Stimulated activated CD4-positive, alpha-beta T cell treated with anti-CD3 and anti-CD28 coated beads, Interleukin-1b, Interleukin-23, amount 100 ng/mL, for 24 hours (primary cell): ENCODE data around the gene NUB1.

ENCODE experiments used
- DNase-seq, 4 experiments: peaks; one replicate each; pipeline ENCODE4 v3.0.0-alpha.2; 2020; ENCODE audit warnings: low read depth in 4 of 4, low spot score in 1 of 4

Gene NUB1

GRCh38 chr7:151313857-151314256, 27.8 kb upstream of the NUB1 start:
- DNase-seq, result no peak

DNA sequence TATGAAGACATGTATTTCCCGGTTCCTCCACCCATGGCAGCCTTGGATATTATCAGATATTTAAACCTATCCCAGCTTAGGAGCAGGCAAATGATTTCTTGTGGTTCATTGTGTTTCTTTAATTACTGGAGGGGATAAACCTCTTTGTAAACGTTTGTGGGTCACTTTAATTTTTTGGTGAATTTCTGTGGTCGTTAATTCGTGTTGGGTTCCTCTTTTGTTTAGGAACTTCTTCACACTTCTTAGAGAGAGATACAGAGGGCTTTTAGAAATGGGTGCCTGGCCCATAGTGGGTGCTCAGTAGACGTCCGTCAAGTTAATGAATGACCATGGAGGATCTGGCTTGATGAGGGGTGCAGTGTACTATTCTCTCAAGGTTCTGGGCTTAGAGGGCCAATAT, 27.2 kb upstream of the NUB1 start:
- no peak for DNase-seq

GRCh38 chr7:151315038-151315655, 26.5 kb upstream of the NUB1 start:
- DNase-seq, result peak; percentile 55 to 75 (median 64)

DNA sequence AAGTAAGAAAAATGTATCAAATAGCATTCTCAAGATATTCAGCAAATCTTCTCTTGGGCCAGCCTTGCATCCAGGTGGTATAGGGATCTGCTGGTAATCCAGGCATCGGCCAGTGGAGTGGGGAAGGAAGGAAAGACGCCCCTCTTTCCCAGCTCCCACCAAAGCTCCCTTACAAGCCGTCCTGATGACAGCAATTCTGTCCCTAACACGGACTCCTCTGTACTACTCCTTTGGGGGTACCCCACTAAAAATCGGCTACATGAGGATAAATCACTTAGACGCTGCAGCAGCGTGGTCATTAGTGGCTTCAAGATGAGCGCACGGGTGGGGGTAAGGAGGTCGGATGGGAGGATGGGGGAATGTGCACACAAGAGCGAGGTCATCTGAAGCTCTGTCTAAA, 24.7 kb upstream of the NUB1 start:
- DNase-seq, result no peak

- DNase-seq, result no peak
These were observed 23.7 kb upstream of the NUB1 start for GRCh38 chr7:151317936-151318335.

GRCh38 chr7:151319189-151319588, 22.4 kb upstream of the NUB1 start:
- DNase-seq, result no peak

DNA sequence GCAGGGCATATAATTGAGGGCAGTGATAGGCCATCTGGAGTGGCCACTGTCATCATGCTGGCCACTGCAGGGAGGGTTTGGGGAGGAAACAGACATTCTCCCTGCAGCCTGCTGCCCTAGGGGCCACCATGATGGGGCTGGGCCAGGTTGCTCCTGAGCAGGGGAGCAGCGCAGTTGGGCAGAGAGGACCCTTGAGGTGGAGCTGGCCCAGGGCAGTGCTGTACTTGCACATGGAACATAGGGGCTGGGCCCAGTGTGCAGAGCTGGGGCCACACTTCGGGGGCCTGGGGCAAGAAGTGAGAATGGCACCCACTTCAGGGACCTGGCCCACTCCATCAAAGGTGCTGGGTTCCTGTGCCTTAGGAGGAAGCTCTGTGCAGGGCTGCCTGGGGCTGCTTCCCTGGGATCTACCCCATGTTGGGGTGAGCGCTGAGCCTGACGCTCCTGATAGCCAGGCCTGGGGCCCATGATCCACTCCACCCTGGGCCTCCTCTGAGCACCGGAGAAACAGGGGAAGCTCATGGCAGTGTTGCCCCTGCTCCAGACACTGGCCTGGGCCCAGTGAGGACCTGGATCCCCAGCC, 21.3 kb upstream of the NUB1 start:
- DNase-seq, result no peak

- DNase-seq, result no peak
These were observed 20.3 kb upstream of the NUB1 start for GRCh38 chr7:151321341-151321740.

DNA sequence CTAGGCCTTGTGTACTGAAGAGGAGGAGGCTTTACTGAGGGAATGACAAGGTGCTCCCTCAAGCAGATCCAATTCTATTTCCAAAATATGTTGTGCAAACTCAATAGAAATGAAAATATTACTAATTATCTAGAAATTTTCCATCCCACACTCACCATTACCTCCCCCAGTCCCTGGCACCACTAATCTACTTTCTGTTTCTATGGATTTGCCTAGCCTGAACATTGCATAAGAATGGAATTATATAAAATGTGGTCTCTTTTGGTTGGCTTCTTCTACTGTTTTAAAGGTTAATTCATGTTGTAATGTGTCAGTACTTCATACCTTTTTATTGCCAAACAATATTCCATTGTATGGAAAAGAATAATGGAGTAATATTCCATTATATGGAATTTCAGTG, 18.7 kb upstream of the NUB1 start:
- no peak for DNase-seq

GRCh38 chr7:151327022-151327421, 14.6 kb upstream of the NUB1 start:
- no peak for DNase-seq

DNA sequence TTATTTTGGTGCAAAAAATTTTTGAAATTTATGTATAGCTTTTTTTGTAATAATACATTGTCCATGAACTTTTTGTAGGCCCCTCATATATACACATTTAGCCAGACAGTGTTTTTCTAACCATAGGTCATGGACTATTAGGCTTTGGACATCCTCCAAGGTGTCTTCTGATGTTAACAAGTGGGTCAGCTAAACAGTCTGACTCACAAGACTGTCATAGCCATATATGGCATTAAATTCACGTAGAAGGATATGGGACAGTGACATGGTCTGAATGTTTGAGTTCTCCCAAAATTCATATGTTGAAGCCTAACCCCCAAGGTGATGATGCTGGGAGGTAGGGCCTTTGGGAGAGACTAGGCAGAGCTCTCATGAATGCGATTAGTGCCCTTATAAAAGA, 14.0 kb upstream of the NUB1 start:
- DNase-seq, result no peak

GRCh38 chr7:151330181-151330580, 11.4 kb upstream of the NUB1 start:
- DNase-seq, result no peak

GRCh38 chr7:151330661-151331060, 11.0 kb upstream of the NUB1 start:
- no peak for DNase-seq

DNA sequence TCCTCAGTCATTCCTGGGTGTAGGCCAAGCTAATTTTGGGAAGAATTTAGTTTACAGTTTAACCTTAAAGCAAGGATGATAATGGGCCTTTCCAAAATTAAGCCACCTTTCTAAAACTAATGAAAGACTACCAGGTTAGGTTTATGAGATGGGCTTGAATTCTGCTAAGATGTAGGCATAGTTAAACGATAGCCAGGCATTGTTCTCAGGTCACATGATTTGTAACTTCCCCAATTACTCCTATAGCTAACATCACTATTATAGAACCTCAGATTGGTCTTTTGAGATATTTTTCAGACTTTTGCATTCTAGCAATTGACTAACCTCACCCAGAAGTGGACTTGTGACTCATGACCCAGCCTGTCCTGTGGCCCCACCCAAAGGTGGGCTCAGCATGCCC, 7.0 kb upstream of the NUB1 start:
- DNase-seq, result no peak

DNA sequence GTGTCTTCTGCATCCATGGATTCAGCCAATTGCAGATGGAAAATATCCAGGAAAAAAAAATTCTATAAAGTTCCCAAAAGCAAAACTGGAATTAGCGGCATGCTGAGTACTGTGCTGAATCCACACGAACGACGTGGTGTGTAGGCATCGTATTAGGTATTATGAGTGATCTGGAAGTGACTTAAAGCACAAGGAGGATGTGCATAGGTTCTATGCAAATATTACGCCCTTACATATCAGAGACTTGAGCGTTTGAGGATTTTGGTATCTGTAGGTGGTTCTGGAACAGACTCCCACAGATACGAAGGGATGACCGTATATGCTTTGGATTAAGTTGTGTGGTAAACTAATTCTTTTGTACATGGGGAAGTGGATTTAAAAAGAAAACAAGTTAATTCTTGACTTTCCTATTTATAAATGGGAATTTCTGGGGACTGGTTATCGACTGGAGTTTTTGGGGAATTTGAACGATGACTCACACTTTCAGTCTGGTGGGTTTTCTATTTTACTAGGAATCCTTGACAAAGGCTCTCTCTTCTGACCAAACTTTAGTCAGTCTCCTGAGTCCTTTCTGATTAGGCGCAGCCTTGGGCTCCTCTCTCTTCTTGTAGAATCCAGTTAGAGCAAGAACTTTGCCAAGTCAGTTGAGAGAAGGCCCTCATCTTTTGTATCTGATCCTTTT, 5.4 kb upstream of the NUB1 start:
- no peak for DNase-seq

DNA sequence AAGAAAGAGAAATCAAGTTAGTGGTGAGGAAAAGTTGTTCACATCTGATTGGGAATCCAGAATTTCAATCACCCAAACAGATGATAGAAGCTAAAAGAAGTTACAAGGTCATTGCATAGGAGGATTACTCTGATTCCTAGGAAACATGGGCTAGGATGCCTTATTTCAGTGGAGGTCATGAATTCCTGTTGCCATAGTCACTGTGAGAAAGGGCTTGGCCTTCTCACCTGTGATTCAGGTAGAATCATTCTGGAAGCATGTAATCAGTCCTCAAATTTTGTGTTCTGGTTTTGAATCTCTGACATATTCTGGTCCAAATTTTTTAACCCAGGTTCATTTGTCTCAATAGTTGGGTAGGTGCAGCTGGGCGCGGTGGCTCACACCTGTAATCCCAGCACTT, 4.3 kb upstream of the NUB1 start:
- no peak for DNase-seq

DNA sequence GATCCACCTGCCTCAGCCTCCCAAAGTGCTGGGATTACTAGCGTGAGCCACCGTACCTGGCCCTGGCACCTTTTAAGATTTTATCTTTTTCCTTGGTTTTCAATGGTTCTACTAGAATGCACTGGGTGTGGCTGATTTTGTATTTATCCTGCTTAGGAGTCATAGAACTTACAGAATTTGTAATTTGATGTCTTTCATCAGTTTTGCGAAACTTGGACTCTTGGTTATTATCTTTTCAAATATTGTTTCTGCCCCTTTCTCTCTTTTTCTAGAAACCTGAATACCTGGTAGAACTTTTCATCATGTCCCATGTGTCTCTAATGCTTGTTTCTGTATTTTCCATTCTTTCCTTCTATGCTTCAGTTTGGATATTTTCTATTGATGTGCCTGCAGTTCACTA, 2.8 kb upstream of the NUB1 start:
- DNase-seq, result no peak

DNA sequence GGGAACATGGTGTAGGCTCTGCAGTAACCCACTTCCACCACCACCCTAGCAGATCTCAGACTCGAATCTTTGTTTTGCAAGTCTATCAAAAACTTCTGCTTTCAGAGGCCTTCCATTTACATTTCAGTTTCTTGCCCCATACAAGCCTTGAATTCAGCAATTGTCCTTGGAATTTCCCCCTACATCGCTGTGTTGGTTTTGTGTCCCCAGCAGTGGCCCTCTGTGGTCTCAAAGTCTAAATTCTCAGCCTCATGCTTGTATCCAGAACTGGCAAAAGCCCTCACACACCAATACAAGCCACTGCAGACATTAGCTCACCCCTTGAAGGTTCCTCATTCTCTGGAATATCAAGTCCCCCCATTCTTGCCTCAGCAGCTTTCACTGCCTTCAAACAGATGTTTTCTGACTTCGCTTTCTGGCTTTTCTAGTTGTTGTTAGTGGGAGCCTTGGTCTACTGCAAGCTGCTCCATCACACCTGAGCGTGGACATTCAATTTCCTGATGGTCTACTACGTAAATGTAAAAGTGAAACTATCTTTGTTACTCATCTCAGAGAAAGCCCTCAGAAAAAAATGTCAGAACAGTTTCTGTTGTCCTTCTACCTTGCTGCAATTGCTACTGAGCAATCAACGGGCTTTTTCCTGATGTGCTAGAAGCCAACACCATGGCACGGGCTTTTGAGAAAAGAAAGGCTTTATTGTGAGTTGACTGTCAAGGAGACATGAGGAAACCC, 1.8 kb upstream of the NUB1 start:
- DNase-seq, result no peak

DNA sequence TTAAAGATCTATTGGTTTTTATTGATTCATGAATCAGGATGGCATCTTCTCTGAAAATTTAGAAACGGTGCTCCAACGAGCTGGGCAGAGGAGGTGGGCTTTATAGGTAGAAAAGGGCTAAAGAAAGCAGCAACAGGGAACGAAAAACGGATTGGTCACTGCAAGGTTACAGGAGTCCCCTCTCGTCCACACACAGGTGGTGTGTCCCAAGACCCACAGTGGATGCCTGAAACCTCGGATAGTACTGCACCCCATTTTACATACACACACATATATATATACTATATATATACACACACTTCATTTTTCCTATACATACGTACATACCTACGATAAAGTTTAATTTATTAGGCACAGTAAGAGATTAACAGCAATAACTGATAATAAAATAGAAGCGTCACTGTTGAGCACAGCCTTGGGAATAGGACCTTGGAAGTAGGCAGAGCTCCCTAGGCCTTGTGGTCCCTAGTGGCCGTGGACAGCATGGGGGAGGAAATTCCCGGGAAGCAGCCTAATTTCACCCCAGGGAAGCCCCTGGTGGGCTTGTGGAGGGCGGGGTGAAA, 737 bp upstream of the NUB1 start:
- DNase-seq, result no peak

DNA sequence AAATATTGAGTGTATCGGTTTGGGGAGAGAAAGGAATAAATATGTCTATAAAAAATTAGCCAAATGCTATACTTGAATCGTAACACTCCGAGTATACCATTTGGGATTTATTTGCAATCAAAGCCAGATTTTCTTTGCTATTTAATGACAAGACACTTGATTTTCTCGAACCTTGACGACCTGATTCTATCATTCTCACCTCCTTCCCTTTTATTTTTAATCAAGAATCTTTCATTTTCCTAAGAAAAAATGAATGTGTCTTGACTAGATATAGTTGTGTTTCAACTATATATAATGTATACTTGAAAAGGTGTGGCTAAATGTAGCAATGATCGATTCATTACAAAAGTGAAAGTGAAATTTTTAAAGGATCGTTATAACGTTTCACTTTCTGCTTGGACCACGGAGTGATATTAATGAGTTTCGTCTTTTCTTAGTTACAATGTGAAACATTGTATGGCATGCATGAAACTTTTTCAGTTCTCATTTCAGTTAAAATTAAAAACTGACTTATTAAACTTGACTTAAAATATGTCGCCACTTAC, 562 bp downstream of the NUB1 start:
- DNase-seq, result no peak

DNA sequence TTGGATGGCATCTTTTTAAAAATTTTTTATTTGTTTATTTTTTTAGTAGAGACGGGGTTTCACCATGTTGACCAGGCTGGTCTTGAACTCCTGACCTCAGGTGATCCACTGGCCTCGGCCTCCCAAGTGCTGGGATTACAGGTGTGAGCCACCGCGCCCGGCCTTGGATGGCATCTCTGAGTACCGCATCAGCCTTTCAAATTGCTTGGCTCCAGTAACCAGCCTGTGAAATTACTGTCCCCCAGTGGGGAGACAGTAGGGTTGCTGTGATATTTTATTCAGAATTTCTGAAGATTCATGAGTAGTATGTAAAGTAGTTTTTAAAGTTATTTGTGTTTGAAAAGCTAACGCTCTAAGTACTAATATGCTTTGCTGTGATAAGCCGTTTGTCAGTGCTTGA, 1.2 kb downstream of the NUB1 start:
- no peak for DNase-seq

DNA sequence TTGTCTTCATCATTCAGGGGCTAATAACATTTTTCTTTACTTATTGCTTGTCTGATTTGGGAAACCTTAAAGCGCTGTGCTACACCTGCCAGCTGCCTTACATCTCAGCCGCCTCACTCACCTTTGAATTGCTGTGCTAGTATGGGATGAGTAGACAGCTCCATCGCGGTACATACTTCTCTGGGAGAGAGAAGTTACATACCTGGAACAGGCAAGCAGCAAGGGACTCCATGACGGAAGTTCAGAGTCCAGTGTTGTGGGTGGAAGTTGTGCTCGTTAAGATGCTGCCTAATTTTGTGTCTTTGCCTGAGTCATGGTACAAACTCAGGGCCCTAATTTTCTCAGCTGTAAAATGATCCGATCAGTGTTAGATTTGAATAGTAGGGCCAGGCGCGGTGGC, 1.9 kb downstream of the NUB1 start:
- DNase-seq, result no peak
